Stimulated activated CD4-positive, alpha-beta T cell treated with anti-CD3 and anti-CD28 coated beads, Interleukin-15, amount 100 ng/mL, for 48 hours (primary cell): ENCODE results near the gene SPAG6.

Source experiments
- DNase-seq, 2 donors: peaks; one replicate each; pipeline ENCODE4 v3.0.0-alpha.2; 2020; ENCODE audit warnings: low read depth in 2 of 2

Gene SPAG6

DNA sequence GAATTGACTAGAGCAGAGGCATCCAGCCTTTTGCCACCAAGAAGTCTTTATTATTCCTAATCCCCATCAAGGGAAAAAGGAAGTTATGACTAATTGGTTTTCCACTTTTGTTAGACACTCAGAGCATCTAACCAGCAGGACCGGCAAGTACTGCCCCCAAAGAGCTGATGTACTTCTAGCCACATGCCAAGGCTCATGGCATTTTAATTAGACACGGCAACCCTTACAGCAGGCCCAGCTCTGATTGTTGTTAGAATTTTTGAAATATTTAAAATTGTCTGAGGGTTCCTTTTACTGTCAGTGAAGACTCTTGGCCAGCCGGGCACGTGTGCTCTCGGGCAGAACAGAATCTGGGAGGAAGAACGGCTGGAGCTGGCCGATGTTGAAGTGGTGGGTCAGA, 114.8 kb downstream of the SPAG6 start:
- DNase-seq, result no peak

GRCh38 chr10:22460531-22461403, 115.5 kb downstream of the SPAG6 start:
- DNase-seq, result no peak

DNA sequence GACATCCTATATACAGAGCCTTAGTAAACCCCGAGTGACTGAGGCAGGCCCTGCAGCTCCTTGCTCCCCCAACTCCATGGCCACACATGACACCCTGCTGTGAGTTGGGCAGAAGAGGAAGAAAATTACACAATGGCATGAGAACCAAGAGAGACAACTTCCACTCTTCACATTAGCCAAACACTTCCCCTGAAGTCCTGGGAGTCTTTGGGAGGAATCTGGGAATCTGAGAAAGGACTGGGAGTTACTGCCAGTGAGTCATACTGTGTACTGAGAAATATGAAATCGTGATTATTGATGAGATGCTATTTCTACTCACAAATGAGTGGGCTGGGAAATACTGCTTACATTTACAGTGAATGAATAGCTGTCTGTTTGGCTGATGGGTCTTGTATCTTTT, 116.6 kb downstream of the SPAG6 start:
- DNase-seq, result no peak

DNA sequence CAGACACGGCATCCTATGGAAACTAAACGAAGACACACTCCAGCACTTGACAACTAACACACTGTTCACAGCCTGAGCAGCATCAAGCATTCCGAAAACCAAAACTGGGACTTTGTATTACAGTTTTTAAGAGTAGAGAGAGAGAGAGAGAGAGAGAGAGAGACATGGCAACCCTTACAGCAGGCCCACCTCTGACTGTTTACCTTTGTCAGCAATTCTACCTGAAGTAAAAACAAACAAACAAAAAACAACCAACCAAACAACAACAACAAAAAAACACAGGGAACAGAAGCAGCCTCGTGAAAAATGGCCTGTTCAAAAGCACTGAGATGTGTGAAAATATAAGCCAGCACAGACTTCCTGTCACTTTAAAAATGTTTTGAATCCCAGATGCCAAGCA, 118.0 kb downstream of the SPAG6 start:
- DNase-seq, result no peak

DNA sequence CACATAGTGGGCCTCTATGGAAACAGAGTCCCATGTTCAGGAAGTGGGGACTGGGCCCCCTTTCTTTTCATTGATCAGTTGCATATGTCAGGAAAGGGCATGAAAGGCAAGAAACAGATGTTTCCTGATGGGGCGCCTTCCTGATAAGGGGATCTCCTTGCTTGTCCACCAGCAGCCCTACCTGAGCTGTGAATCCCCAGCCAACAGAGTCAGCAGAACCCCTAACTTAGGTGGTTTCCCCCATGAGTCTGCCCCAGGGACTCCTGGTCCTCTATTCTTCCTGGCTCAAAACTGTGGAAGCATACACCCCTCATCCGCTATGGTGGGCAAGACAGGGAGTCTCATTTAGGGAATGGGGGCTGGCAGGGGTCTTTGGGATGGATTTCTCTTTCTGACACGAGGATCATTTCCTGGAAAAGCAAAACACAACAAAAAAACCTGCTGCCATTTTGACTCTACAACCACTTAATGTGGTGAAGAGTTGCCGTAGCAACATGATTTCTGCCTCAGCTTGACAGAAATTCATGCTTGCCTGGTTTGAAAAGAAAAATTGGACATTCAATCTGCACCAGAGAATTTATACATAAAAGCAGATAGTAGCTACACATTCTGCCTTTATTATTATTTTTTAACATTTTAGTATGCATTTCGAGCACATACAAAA, 119.8 kb downstream of the SPAG6 start:
- DNase-seq, result no peak

DNA sequence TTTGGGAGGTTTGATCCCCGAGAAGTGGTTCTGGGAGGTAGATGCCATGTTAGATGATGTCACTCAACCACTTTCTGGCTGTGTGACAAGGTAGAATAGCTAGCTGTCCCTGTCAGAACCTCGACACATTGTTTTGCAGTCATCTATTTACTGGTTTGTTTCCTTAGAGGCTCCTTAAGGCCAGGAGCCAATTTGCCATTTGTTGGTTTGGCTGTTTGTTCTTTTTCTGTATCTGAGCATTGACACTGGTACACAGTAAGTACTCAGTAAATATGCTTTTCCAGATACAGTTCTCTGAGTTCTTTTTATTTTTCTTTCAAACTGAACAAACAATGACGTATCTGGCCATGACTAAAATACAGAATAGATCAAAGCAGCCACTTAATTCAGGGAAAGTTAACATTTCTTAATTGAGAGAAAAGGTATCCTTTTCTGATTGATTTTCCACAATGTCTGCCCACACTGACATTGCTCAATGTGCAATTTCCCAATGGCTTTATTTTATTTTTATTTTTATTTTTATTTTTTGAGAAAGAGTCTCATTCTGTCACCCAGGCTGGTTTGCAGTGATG, 121.6 kb downstream of the SPAG6 start:
- DNase-seq, result no peak
